Vagina (tissue), 2 donors: ENCODE measurements around the gene DSG3. TPM values are rescaled to one million over a fixed set of nuclear protein-coding genes. Genes with fewer than 3 reads are reported as not detected.
A peak's percentile ranks its signal among the peaks of the same experiment; 100 is the strongest.

Experiments used
- DNase-seq, 2 donors: peaks; one replicate each; pipeline ENCODE4 v3.0.0-alpha.2; 2017; ENCODE audit errors: extremely low spot score in 2 of 2
- H3K27ac ChIP-seq: fragments of 200-600 bp; sonication (generic); one replicate; pipeline ENCODE4 v1.5.1; 2019
- H3K27me3 ChIP-seq: fragments of 200-600 bp; sonication (generic); one replicate; pipeline ENCODE4 v1.5.1; 2019
- H3K36me3 ChIP-seq, 2 donors: fragments of 200-600 bp; sonication (generic); one replicate each; pipeline ENCODE4 v1.5.1; 2017 to 2019
- H3K4me1 ChIP-seq: fragments of 200-600 bp; sonication (generic); one replicate; pipeline ENCODE4 v1.5.1; 2019
- H3K4me3 ChIP-seq, 2 donors: fragments of 200-600 bp; sonication (generic); 1 replicate in 1 of 2; 2 replicates in 1 of 2; pipeline ENCODE4 v1.5.1; 2016 to 2019
- H3K9me3 ChIP-seq: fragments of 200-600 bp; sonication (generic); one replicate; pipeline ENCODE4 v1.5.1; 2019
- CTCF ChIP-seq, 3 experiments: fragments of 450-650 bp in 2 of 3; fragments of 200-600 bp in 1 of 3; sonication (generic) in 1 of 3; IDR thresholded peaks; one replicate each; pipeline ENCODE4 v1.5.1; 2017 to 2019; ENCODE audit warnings: antibody characterized with exemption in 3 of 3, mild to moderate bottlenecking in 2 of 3, moderate library complexity in 2 of 3
- POLR2A ChIP-seq, 2 donors: fragments of 450-650 bp; IDR thresholded peaks; one replicate each; pipeline ENCODE4 v1.6.1; 2017; ENCODE audit warnings: antibody characterized with exemption in 2 of 2, mild to moderate bottlenecking in 2 of 2, moderate library complexity in 2 of 2
- POLR2AphosphoS5 ChIP-seq, 2 donors: sonication (generic); formaldehyde crosslinking; IDR thresholded peaks; one replicate each; pipeline ENCODE4 v1.9.0; 2017; ENCODE audit warnings: antibody characterized with exemption in 2 of 2, mild to moderate bottlenecking in 2 of 2, low read depth in 1 of 2; ENCODE audit not compliant: insufficient read depth in 1 of 2
- intact Hi-C: fragments of 100-400 bp; cut with DNase I; formaldehyde crosslinking; loops from one replicate; pipeline ENCODE4 v1.15.1; 2023
- total RNA-seq: library from RNA; depleted of rRNA; stranded (reverse); fragments of >200 nt; gene quantifications from one replicate; pipeline ENCODE4 v1.2.3, GENCODE V29; 2016

The DSG3 gene
- total RNA-seq, 1 donor from 2014 or later: 192 TPM

GRCh38 chr18:31512203-31512764 is 64.7 kb downstream of the DSG3 start:
- H3K9me3 ChIP-seq: no peaks in the 10 kb centered on the region
- TF ChIP-seq POLR2AphosphoS5 (IDR thresholded peaks at IDR 0.05; ENCODE audit: insufficient read depth in 1 of 2, low read depth in 1 of 2): peak in 1 of 2 donors; percentile 80
- TF ChIP-seq CTCF (IDR thresholded peaks at IDR 0.05): no peak
- intact Hi-C loops: no loop called here
- no peaks in the 10 kb centered on the region for H3K27me3 ChIP-seq
- peaks cover 16% of the 10 kb centered on the region for H3K4me1 ChIP-seq
- H3K4me3 ChIP-seq: no peak overlapping the region
- H3K27ac ChIP-seq: peak overlapping the region; percentile 66
- DNase-seq: no peak
- H3K36me3 ChIP-seq: no peaks in the 10 kb centered on the region

- DNase-seq: no peak
- TF ChIP-seq POLR2AphosphoS5 (IDR thresholded peaks at IDR 0.05; ENCODE audit: insufficient read depth in 1 of 2, low read depth in 1 of 2) (peak in 1 of 2 donors; percentile 31), CTCF (IDR thresholded peaks at IDR 0.05) (no peak), POLR2A (IDR thresholded peaks at IDR 0.05) (no peak)
- Histone ChIP-seq H3K36me3 (no peaks in the 10 kb centered on the region), H3K27ac (no peak overlapping the region), H3K27me3 (no peaks in the 10 kb centered on the region), H3K4me1 (peaks cover 16% of the 10 kb centered on the region), H3K4me3 (no peak overlapping the region), H3K9me3 (no peaks in the 10 kb centered on the region)
- intact Hi-C loops: no loop called here
These were observed 65.8 kb downstream of the DSG3 start for GRCh38 chr18:31513189-31513935.

- Histone ChIP-seq H3K36me3 (no peaks in the 10 kb centered on the region), H3K27ac (no peak overlapping the region), H3K27me3 (no peaks in the 10 kb centered on the region), H3K9me3 (no peaks in the 10 kb centered on the region), H3K4me1 (peaks cover 8% of the 10 kb centered on the region), H3K4me3 (no peak overlapping the region)
- TF ChIP-seq POLR2AphosphoS5 (IDR thresholded peaks at IDR 0.05; ENCODE audit: insufficient read depth in 1 of 2, low read depth in 1 of 2) (no peak), CTCF (IDR thresholded peaks at IDR 0.05) (no peak), POLR2A (IDR thresholded peaks at IDR 0.05) (no peak)
- intact Hi-C loops: no loop called here
- DNase-seq: no peak
These were observed 68.9 kb downstream of the DSG3 start for GRCh38 chr18:31516437-31516836.

- Histone ChIP-seq H3K36me3 (no peaks in the 10 kb centered on the region), H3K9me3 (no peaks in the 10 kb centered on the region), H3K27me3 (no peaks in the 10 kb centered on the region), H3K4me3 (no peak overlapping the region), H3K4me1 (no peaks in the 10 kb centered on the region), H3K27ac (no peak overlapping the region)
- TF ChIP-seq POLR2AphosphoS5 (IDR thresholded peaks at IDR 0.05; ENCODE audit: insufficient read depth in 1 of 2, low read depth in 1 of 2) (no peak), POLR2A (IDR thresholded peaks at IDR 0.05) (no peak), CTCF (IDR thresholded peaks at IDR 0.05) (no peak)
- intact Hi-C loops: no loop called here
- DNase-seq: no peak
These were observed 78.8 kb downstream of the DSG3 start for GRCh38 chr18:31526374-31526773.

Other genes with a start within 250 kb of the DSG3 start
- gene DSG1, start 129.6 kb upstream of the DSG3 start, total RNA-seq: 122 TPM
- not detected for gene DSG4, start 71.0 kb upstream of the DSG3 start, total RNA-seq
- 11.8 TPM for gene DSG2, start 50.4 kb downstream of the DSG3 start, total RNA-seq
- gene TTR, start 144.1 kb downstream of the DSG3 start, total RNA-seq: not detected
- 2.5 TPM for gene B4GALT6, start 236.8 kb downstream of the DSG3 start, total RNA-seq